DMS53 treated with DMSO at 0.1 percent for 48 hours (cell line): ENCODE measurements around the gene HTR3B.
"Not testable (repeated sequence)": the region's sequence is repeated elsewhere in the genome, so short reads cannot be mapped to it uniquely, and the experiment has no call there.

Source experiments
- DNase-seq: peaks from one replicate; lab custom pipeline; 2025; ENCODE audit not compliant: unreplicated experiment; lab: John Stamatoyannopoulos, UW

Gene HTR3B

GRCh38 chr11:113884361-113884836, 20.2 kb upstream of the HTR3B start:
- DNase-seq: no peak

- DNase-seq: no peak
Observed at GRCh38 chr11:113885897-113886296, 18.7 kb upstream of the HTR3B start.

GRCh38 chr11:113888848-113889247, 15.7 kb upstream of the HTR3B start:
- no peak for DNase-seq

- no peak for DNase-seq
Observed at GRCh38 chr11:113894421-113894996, 10.1 kb upstream of the HTR3B start.

- no peak for DNase-seq
Observed at GRCh38 chr11:113895367-113896155, 9.0 kb upstream of the HTR3B start.

GRCh38 chr11:113896156-113896879, 8.3 kb upstream of the HTR3B start:
- DNase-seq: peak; percentile 21

GRCh38 chr11:113901141-113901540, 3.5 kb upstream of the HTR3B start:
- no peak for DNase-seq

GRCh38 chr11:113906038-113906437, 1.4 kb downstream of the HTR3B start:
- DNase-seq: no peak

GRCh38 chr11:113906516-113906915, 1.9 kb downstream of the HTR3B start:
- DNase-seq: no peak

- no peak for DNase-seq
Observed at GRCh38 chr11:113907152-113907551, 2.6 kb downstream of the HTR3B start.

GRCh38 chr11:113907681-113908080, 3.1 kb downstream of the HTR3B start:
- no peak for DNase-seq

GRCh38 chr11:113908098-113908497, 3.5 kb downstream of the HTR3B start:
- no peak for DNase-seq

- not testable (repeated sequence) for DNase-seq
Observed at GRCh38 chr11:113911491-113911890, 6.9 kb downstream of the HTR3B start.

GRCh38 chr11:113923572-113923971, 19.0 kb downstream of the HTR3B start:
- DNase-seq: no peak

GRCh38 chr11:113926273-113927197, 21.9 kb downstream of the HTR3B start:
- DNase-seq: no peak

GRCh38 chr11:113928311-113928710, 23.7 kb downstream of the HTR3B start:
- DNase-seq: no peak

GRCh38 chr11:113932788-113933187, 28.2 kb downstream of the HTR3B start:
- no peak for DNase-seq

GRCh38 chr11:113934193-113934592, 29.6 kb downstream of the HTR3B start:
- not testable (repeated sequence) for DNase-seq

GRCh38 chr11:113934761-113935160, 30.2 kb downstream of the HTR3B start:
- no peak for DNase-seq

GRCh38 chr11:113935858-113936257, 31.3 kb downstream of the HTR3B start:
- no peak for DNase-seq

GRCh38 chr11:113937918-113938317, 33.3 kb downstream of the HTR3B start:
- no peak for DNase-seq
